Stimulated activated CD8-positive, alpha-beta memory T cell treated with anti-CD3 and anti-CD28 coated beads, Interleukin-12 subunit alpha, Interleukin-12 subunit beta, amount 100 ng/mL, for 24 hours (primary cell): Measurements from ENCODE around the gene ING1.

Source experiments
- DNase-seq: peaks from one replicate; pipeline ENCODE4 v3.0.0-alpha.2; 2020; ENCODE audit errors: extremely low read depth

The ING1 gene

GRCh38 chr13:110772091-110772984, 58.8 kb downstream of the ING1 start:
- no peak for DNase-seq
